Left lung (tissue), 10 donors: ENCODE measurements around the gene RBMS3. TPM values are rescaled to one million over a fixed set of nuclear protein-coding genes. Genes with fewer than 3 reads are reported as not detected.
A peak's percentile ranks its signal among the peaks of the same experiment; 100 is the strongest.

Experiments
- ATAC-seq: fragments of 200-7000 bp; cut with Tn5 transposase; one replicate; pipeline ENCODE4 v1.9.1; 2020; ENCODE audit warnings: moderate library complexity
- DNase-seq, 4 donors: peaks; one replicate each; pipeline ENCODE4 v3.0.0-alpha.2; 2013 to 2020
- H3K27ac ChIP-seq, 2 donors: fragments of 200-600 bp; sonication (generic) in 1 of 2; one replicate each; pipeline versions ENCODE4 v1.5.0 to v1.8.0; 2020 to 2021
- H3K27me3 ChIP-seq, 2 donors: fragments of 200-600 bp; sonication (generic) in 1 of 2; one replicate each; pipeline versions ENCODE4 v1.5.0 to v1.8.0; 2020 to 2021
- H3K36me3 ChIP-seq, 2 donors: fragments of 200-600 bp; sonication (generic) in 1 of 2; one replicate each; pipeline versions ENCODE4 v1.5.0 to v1.8.0; 2020 to 2021
- H3K4me1 ChIP-seq, 2 donors: fragments of 200-600 bp; one replicate each; pipeline ENCODE4 v1.8.0; 2021
- H3K4me3 ChIP-seq, 2 donors: fragments of 200-600 bp; sonication (generic) in 1 of 2; one replicate each; pipeline versions ENCODE4 v1.5.0 to v1.8.0; 2020 to 2021; ENCODE audit warnings: mild to moderate bottlenecking in 1 of 2
- H3K9me3 ChIP-seq, 2 donors: fragments of 200-600 bp; sonication (generic) in 1 of 2; one replicate each; pipeline versions ENCODE4 v1.5.0 to v1.8.0; 2020 to 2021
- CTCF ChIP-seq, 2 donors: fragments of 200-600 bp; sonication (generic) in 1 of 2; IDR thresholded peaks; one replicate each; pipeline versions ENCODE4 v1.5.0 to v1.8.0; 2021; ENCODE audit warnings: antibody characterized with exemption in 2 of 2
- intact Hi-C, 2 donors: fragments of 100-400 bp; cut with DNase I; formaldehyde crosslinking; loops; one replicate each; pipeline versions ENCODE4 v1.11.2 to v1.14.2; 2022
- polyA plus RNA-seq, 6 donors: library from polyadenylated mRNA; unstranded; fragments of 120-200 nt; gene quantifications; one replicate each; pipeline ENCODE4 v1.2.1, GENCODE V29; 2013; ENCODE audit not compliant: insufficient read length in 6 of 6
- total RNA-seq, 2 donors: library from RNA; stranded (reverse); fragmentation: NEBNext Ultra II Directional; extraction: Animal tissue kit (Norgen Biotek cat#: 25700); gene quantifications; one replicate each; pipeline ENCODE4 v1.2.1, GENCODE V29; 2021
- donor health status: DM: no; HTN: yes; CAD: no.
- donor health status: DM: no; HTN: no; CAD: no.

RBMS3 gene
- total and polyA plus RNA-seq, 8 donors = 27.1 to 51.6 (median 37.6) TPM

DNA sequence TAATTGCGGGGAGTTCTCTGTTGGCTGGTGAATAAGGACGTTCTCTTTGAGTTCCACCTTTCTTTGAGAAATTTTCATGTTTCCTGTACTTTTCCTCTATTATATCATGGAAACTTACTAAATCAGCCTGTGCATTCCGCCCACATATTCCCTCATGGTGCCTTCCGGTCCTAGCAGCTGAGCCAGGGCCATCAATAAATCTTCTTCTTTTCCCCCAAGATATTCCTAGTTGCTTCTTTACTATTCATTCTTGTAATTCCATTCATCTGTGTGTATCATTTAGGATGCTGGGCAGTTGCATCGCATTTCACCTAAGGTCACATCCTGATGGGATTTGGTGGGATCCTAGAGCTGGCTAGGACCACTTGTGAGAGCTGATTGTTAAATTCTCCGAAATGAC, 139.2 kb downstream of the RBMS3 start:
- no peaks in the 10 kb centered on the region for H3K27me3 ChIP-seq
- H3K4me1 ChIP-seq = no peaks in the 10 kb centered on the region
- TF ChIP-seq CTCF (IDR thresholded peaks at IDR 0.05) = no peak
- H3K4me3 ChIP-seq = no peak overlapping the region
- H3K36me3 ChIP-seq = no peaks in the 10 kb centered on the region
- no peak overlapping the region for H3K27ac ChIP-seq
- H3K9me3 ChIP-seq = no peaks in the 10 kb centered on the region
- intact Hi-C loops = no loop called here
- DNase-seq (no peak), ATAC-seq (no peak)

GRCh38 chr3:29426302-29427226, 145.7 kb downstream of the RBMS3 start:
- Histone ChIP-seq H3K27me3 (no peaks in the 10 kb centered on the region), H3K9me3 (no peaks in the 10 kb centered on the region), H3K4me3 (no peak overlapping the region), H3K36me3 (no peaks in the 10 kb centered on the region), H3K4me1 (peaks cover 0 to 8% of the 10 kb centered on the region in 2 donors), H3K27ac (no peak overlapping the region)
- intact Hi-C loops = no loop called here
- TF ChIP-seq CTCF (IDR thresholded peaks at IDR 0.05) = no peak
- no peak for ATAC-seq
- no peak for DNase-seq

DNA sequence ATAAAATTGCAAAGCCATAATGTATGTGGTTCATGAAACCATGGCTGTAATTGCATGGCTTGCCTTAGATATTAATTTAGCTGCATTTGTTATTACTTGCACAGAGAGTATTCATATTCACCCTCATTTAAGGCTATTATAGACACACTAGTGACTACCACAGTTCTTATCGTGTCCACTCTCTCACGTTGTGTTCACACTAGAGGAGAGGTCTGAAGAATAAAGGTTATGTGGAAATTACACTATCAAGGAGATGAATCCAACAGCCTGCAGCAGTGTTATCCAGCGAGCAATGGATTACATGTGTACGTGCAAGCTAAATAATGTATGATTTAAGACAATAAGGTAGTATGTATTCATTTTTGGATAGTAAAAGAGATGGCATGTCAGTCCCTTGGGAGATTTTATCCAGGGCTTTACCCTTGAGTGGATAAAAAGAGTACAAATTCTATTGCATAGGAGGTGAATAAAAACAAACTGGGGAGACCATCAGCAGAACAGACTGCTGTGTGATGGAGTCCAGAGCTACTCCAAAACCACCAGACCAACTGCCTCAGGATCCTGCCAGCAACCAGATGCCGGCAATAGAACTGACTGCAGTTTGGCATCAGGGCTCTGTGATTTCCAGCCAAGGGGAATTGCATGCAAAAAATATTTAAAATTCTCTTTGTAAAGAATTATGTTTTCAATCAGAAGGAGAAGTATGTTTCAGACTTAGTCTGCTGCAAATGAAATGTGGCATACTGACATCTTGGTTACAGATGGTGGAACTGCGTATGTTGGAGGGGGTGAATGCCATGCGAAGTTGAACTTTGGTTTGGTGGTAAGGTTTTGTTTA, 146.6 kb downstream of the RBMS3 start:
- peaks cover 0 to 8% of the 10 kb centered on the region in 2 donors for H3K4me1 ChIP-seq
- no peak for DNase-seq
- H3K27ac ChIP-seq = no peak overlapping the region
- no peaks in the 10 kb centered on the region for H3K9me3 ChIP-seq
- no peaks in the 10 kb centered on the region for H3K27me3 ChIP-seq
- H3K4me3 ChIP-seq = no peak overlapping the region
- ATAC-seq = peak; percentile 17
- intact Hi-C loops = no loop called here
- no peak for TF ChIP-seq CTCF (IDR thresholded peaks at IDR 0.05)
- no peaks in the 10 kb centered on the region for H3K36me3 ChIP-seq

DNA sequence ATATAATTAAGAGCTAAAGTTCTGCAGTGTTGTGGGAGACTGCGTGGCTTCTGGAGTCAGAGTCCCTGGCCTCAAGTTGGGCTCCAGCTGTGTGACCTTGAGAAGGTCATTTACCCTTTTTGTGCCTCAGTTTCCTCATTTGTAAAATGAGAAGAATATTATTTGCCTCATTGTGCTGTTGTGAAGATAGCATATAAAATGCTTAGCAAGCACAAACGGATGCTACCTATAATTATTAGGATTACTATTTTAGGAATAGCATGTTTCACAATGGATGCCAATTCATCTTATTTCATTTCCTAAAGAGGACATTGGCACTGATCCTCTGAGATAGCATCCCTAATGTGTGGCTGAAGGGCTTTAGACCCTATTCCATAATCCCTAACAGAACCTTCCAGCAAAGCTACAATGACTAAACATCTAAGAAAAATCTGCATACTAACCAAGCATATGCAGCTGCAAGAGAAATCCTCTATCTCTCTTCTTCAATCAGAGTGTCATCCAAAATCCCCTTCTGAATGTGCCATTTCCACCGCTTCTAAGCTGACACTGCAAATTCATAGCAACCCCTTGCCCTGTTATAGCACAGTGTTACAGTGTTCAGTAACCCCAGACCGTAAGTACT, 148.3 kb downstream of the RBMS3 start:
- no peaks in the 10 kb centered on the region for H3K36me3 ChIP-seq
- no peak overlapping the region for H3K4me3 ChIP-seq
- peaks cover 0 to 8% of the 10 kb centered on the region in 2 donors for H3K4me1 ChIP-seq
- H3K27me3 ChIP-seq = no peaks in the 10 kb centered on the region
- ATAC-seq = no peak
- no peak for DNase-seq
- intact Hi-C loops = no loop called here
- H3K9me3 ChIP-seq = no peaks in the 10 kb centered on the region
- peak overlapping the region in 1 of 2 donors; percentile 20 for H3K27ac ChIP-seq
- TF ChIP-seq CTCF (IDR thresholded peaks at IDR 0.05) = no peak
